HG03442 (cell line): Measurements from ENCODE around the gene IRAK1.

Experiments used
- ATAC-seq: cut with Tn5 transposase; IDR thresholded peaks from one replicate; pipeline ENCODE4 v1.9.1; 2021; ENCODE audit warnings: mild to moderate bottlenecking, moderate library complexity; ENCODE audit not compliant: unreplicated experiment

Gene IRAK1

GRCh38 chrX:154020536-154021115 is 924 bp upstream of the IRAK1 start:
- ATAC-seq, result no peak

GRCh38 chrX:154019061-154019621 is 561 bp downstream of the IRAK1 start:
- peak; percentile 4 for ATAC-seq

DNA sequence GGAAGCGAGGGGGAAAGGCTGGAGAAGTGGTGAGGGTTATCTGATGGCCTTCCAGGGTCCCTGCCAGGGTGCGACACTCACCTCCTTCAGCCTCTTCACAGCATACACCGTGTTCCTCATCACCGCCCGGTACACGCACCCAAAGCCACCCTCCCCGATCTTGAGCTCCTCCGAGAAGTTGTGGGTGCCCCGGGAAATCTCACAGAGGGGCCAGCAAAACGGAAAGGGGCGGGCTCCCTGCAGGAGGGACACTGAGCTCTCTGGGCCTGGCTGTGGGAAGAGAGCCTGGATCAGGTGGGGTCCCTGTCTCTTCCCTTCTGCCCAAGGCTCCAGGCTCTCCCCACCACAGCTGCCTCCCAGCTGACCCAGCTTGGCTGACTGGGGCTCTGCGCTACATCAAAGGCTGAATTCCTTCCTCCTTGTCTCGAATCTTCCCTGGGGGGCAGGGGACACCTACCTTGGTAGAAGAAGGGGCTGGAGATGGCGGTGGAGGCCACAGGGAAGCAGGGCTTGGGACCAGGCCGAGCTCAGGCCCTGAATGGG is 1.1 kb downstream of the IRAK1 start:
- ATAC-seq, result no peak

- ATAC-seq, result no peak
Measured at GRCh38 chrX:154017766-154018517, 1.8 kb downstream of the IRAK1 start.

DNA sequence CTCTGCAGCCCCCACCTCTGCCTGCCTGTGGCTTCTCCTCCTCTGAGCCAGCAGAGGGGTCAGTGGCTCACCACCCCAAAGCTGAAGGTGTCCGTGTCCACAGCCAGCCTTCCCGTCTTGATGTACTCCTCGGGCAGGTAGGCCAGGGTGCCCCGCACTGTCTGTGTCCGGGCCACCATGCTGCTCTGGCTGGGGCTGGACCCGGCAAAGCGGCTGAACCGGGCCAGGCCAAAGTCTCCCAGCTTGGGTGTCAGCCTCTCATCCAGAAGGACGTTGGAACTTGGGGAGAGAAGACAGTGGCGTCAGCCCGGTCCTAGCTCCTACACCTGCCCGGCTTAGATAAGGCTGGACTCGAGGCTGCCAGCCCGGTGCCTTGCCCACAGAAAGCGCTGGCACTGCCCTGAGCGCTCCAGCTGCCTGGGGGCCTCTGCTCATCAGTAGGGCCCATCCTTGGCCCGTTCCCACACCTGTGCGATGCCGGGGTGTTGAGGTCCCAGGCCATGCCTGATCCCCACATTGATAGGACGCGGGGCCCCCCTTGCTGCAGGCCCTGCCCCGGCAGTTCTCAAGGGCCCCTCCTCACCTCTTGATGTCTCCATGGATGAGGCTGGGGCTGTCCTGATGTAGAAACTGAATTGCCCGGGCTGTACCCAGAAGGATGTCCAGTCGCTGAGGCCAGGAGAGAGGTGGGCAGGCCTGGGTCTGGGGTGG is 3.2 kb downstream of the IRAK1 start:
- ATAC-seq, result no peak

DNA sequence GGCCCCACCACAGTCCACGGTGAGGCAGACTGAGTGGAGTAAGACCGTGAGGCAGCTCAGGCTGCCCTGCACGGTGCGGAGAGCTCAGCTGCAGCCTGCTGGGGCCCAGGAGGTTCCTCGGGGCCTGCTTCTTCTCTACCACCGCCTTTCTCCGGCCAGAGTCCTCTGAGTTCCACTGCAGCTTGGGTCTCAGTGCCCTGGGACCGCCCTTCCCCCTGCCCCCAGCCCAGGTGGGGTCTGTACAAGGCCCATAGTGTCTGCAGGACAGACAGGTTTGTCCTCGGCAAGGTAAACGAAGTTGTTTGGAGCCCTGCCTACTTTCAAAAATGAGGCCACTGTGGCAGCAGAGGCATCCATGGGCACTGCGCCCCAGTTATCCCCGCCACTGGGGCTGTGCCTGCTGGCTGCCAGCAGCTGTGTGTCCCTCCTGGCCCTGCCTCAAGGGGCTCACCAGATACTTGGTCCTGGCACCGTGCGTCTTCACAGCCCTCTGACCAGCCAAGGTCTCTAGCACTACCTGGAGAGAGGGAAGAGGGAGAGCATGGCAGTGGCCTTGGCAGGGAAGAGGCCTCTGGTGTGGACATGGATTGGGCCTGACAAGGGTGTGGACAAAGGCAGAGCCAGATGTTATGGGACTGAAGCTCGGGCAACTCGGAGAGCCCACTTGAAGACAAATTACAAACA is 4.0 kb downstream of the IRAK1 start:
- no peak for ATAC-seq

DNA sequence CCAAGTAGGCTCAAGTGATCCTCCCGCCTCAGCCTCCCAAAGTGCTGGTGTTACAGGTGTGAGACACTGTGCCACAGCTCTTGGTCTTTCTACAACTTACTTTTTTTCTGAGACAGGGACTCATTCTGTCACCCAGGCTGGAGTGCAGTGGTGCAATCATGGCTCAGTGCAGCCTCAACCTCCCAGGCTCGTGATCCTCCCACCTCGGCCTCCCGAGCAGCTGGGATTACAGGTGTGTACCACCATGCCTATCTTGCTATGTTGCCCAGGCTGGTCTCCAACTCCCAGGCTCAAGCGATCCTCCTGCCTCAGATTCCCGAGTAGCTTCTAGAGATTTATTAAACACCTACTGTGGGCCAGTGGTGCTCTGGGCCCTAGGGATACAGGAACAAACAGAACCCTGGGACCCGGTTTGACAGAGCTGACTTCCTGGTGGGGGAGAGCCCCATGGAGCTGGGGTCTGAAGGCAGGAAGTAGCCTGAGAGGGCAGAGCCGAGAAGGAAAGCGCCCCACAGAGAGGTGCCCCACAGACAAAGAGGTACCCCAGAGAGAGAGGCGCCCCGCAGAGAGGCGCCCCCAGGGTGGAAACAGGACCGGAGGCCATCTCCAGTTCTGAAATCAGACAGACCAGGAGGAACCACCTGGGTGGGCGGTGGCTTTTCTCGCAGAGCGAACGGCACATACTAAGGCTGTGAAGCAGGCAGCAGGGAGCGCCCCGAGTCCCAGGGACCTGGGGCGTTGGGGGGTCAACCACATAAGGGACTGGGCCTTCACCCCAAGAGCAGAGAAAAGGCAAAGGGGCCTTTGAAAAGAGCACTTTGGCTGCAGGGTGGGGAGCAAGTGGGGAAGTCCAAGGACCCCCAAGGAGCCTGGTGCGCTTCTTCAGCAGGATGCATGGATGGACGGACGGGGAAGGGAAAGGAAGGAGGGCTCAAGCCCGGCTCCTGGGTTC is 5.0 kb downstream of the IRAK1 start:
- ATAC-seq, result no peak

GRCh38 chrX:154013614-154014360 is 5.9 kb downstream of the IRAK1 start:
- ATAC-seq, result no peak

GRCh38 chrX:154013001-154013421 is 6.7 kb downstream of the IRAK1 start:
- no peak for ATAC-seq

DNA sequence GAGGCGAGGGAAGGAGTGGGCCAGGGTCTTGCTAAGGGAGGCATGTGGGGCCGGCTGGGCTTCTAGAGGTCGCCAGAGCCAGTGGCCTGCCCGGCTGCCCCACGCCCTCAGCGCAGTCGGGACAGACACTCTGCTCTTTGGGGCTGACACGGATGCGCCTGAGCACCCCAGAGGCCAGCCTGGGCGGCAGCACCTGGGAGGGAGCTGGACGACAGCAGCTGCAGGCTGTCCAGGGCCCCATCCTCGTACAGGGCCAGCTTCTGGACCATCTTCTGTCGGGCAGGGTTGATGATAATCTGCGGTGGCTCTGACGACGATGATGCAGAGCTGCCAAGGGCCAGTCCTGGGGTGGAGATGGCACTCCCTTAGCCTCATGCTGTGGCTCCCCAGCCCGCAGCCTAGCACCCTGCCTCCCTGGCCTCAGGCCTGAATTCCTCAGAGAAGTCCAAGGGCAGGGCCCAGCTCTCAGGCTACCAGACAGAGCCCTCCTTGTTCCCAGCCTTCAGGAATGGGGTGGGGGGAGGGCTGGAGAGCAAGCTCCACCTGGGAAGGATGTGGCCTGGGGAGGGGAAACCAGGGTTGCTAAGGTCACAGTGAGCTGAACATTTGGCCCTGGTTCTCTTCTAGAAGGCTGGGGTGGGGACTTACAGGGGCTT is 7.2 kb downstream of the IRAK1 start:
- ATAC-seq, result no peak

GRCh38 chrX:154011376-154012335 is 8.0 kb downstream of the IRAK1 start:
- ATAC-seq, result no peak

DNA sequence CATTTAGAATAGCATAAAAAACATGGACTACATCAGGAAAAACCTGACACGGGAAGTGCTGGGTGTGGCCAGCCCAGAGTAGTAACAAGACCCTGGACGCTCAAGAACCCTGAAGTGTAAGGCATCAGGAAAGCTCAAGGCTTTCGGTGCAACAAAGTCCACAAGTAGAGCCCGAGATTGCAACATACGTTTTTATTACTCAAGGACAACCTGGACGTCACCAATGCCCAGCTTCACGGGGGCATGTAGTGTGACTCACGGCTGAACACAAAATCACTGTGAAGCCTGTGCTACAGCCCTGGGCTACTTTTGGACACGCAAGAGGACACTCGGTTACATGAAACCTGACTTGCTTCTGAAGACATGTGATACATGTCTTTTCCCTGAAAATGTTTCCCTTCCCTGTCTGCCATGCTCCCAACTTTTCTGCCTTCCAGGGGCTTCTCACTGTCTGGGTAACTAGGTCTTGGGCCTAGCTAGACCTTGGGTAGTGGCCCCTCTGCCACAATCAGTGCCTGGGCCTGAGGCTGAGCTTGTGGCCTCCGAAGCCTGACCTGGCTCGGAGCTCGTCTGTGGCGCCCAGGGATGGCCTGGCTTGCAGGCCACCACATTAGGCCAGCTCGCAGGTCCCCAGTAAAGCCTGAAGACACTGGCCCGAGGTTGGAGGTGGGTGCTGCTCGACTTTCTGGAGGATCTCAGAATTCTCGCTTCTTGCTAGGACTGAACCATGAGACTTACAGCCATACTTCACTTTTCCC is 9.2 kb downstream of the IRAK1 start:
- no peak for ATAC-seq

DNA sequence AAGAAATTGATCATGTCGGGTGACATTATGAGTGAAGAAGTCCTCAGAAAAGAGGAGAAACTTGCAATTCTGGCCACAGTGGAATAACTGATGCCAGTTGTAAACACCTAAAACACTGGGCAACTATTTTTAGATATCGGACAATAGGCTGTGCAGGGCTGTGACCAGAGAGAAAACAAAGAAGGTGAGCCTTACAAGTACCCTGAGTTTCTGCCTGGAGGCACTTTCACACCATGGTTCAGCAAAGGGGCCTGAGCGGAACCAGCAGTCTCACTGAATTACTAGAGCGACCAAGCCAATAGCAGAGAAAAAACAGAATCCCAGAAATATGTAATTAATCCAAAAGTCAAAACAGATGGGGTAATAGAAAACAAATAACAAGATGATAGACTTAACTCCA is 11.2 kb downstream of the IRAK1 start:
- no peak for ATAC-seq

DNA sequence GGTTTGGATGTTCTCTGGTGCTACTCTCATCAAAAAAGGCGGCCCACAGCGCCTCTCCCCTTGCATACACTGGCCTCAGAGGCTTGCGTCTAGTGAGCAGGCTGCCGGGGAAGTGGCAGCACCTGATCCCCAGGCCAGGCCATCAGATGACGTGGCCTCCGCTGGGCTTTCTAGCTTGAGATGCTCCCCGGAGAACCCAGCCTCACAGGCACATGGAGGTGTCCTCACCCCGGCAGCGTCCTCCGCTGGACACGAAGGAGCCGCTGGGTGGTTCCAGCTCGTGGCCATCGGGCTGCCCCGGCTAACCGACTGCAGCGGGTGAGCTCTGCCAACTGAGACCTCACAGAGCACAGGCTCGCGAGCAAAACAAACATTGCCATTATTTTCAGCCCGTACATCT is 12.8 kb downstream of the IRAK1 start:
- ATAC-seq, result no peak

GRCh38 chrX:154004315-154004714 is 15.4 kb downstream of the IRAK1 start:
- no peak for ATAC-seq

DNA sequence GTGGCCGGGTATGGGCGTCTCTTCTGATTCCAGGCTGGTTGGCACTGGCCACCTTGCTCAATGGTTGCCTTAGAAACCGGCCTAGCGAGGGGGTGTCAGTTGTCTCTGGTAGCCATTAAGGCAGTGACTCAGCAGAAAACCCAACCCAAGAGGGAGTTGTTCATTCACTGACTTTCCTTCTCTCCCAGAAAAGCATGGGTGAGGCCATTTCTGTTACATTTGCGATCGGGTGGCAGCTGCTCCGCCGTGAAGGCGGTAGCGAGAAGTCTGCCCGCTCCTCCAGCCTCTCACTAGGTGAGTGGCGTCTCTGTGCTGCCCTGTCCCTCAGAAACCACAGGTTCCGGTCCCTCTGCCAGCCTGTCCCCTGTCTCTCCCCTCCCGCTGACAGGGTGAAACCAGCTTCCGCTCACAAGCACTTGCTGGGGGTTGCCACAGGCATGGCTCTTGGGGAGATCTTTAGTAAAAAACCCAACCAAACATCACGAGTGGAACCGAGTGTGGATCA is 17.4 kb downstream of the IRAK1 start:
- peak; percentile 50 for ATAC-seq

DNA sequence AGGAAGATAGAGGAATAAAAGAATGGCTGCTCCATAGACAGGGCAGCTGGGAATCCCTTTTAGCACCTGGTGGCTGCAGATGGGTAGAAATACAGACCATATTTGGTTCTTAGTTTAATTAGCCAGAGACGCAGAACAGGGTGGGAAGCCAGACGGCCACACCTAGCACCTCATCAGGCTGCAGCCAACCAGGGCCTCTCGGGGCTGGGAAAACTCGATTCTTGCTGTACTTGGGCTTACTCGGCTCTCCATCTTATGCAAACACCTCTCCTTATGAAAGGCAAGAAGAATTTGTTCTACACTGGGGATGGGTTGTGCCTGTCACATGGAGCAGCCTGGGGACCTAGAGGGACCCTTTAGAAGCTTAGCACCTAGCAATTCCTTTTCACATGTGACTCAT is 19.7 kb downstream of the IRAK1 start:
- no peak for ATAC-seq
